ENCODE measurements around the gene SPOP. TPM values are rescaled to one million over a fixed set of nuclear protein-coding genes. Genes with fewer than 3 reads are reported as not detected.
A peak's percentile ranks its signal among the peaks of the same experiment; 100 is the strongest.

Gene SPOP
- total and polyA plus RNA-seq, 9 of the 15 experiments (the other 6 are each of a cell fraction or from before 2014, with no cell fraction given), result 34.2 to 65.9 (median 39.7) TPM

- no peak for TF ChIP-seq MYNN (IDR thresholded peaks at IDR 0.05)
- no peak for TF ChIP-seq MYNN (CRISPR knock-in tag; IDR thresholded peaks at IDR 0.05)
- no peak for TF ChIP-seq CHD2 (IDR thresholded peaks at IDR 0.05; ENCODE audit: low read depth, low read length)
- no peak for TF ChIP-seq COPS2 (conservative IDR thresholded peaks at IDR 0.05)
- TF ChIP-seq HES1 (IDR thresholded peaks at IDR 0.05; ENCODE audit: low read depth), result no peak
- TF ChIP-seq HBP1 (CRISPR knock-in tag; IDR thresholded peaks at IDR 0.05), result no peak
- TF ChIP-seq NFATC3 (IDR thresholded peaks at IDR 0.05), result no peak
- no peak for TF ChIP-seq GABPA (tag; conservative IDR thresholded peaks at IDR 0.05; ENCODE audit: low read depth)
- no peak for TF ChIP-seq ATF4 (CRISPR knock-in tag; IDR thresholded peaks at IDR 0.05)
- TF ChIP-seq ARID3B (CRISPR knock-in tag; IDR thresholded peaks at IDR 0.05; ENCODE audit: borderline replicate concordance), result no peak
- TF ChIP-seq ZNF707 (CRISPR knock-in tag; conservative IDR thresholded peaks at IDR 0.05), result no peak
- TF ChIP-seq SMARCB1 (IDR thresholded peaks at IDR 0.05; ENCODE audit: insufficient read length, low read depth), result no peak
- peak; percentile 45 for TF ChIP-seq ETV1 (tag; conservative IDR thresholded peaks at IDR 0.05; ENCODE audit: low read depth)
- no peak for TF ChIP-seq E2F1 (CRISPR knock-in tag; IDR thresholded peaks at IDR 0.05)
- TF ChIP-seq HEY1 (CRISPR knock-in tag; IDR thresholded peaks at IDR 0.05; ENCODE audit: borderline replicate concordance), result no peak
- TF ChIP-seq ZNF217 (CRISPR knock-in tag; IDR thresholded peaks at IDR 0.05), result no peak
- 0 out of 2 replicates have a peak, but pooled peaks have one; percentile 48 for TF ChIP-seq GATAD2A (IDR thresholded peaks at IDR 0.05)
- no peak for TF ChIP-seq KDM5B (IDR thresholded peaks at IDR 0.05; ENCODE audit: insufficient replicate concordance, low read depth, low read length)
- TF ChIP-seq NCOA4 (IDR thresholded peaks at IDR 0.05; ENCODE audit: partially characterized antibody), result no peak
- TF ChIP-seq PCBP2 (IDR thresholded peaks at IDR 0.05; ENCODE audit: low read depth, low read length, poor library complexity, severe bottlenecking), result no peak
- no peak for TF ChIP-seq ZNF232 (CRISPR knock-in tag; IDR thresholded peaks at IDR 0.05)
- TF ChIP-seq PHF8 (IDR thresholded peaks at IDR 0.05; ENCODE audit: borderline replicate concordance, low read length), result no peak
Measured at GRCh38 chr17:49556223-49556943, 121.5 kb downstream of the SPOP start (continued).
